Stimulated activated memory B cell treated with anti-CD40 and anti-IgM and Interleukin-4, amounts not matched to agents 10 μg/mL and 1 μg/mL and 100 μg/mL, for 72 hours (primary cell): ENCODE results near the gene SNCB.
"Not testable (repeated sequence)": the region's sequence is repeated elsewhere in the genome, so short reads cannot be mapped to it uniquely, and the experiment has no call there.

Source experiments
- ATAC-seq: fragments of 150-1000 bp; cut with Tn5 transposase; 2 replicates; pipeline ENCODE4 v1.10.0; 2021
- H3K27ac Mint-ChIP-seq: one replicate; pipeline ENCODE4 v1.8.0; 2022; ENCODE audit warnings: mild to moderate bottlenecking, mixed read lengths
- H3K27me3 Mint-ChIP-seq: one replicate; pipeline ENCODE4 v1.8.0; 2022; ENCODE audit warnings: mixed read lengths
- H3K36me3 Mint-ChIP-seq: one replicate; pipeline ENCODE4 v1.8.0; 2022; ENCODE audit warnings: mixed read lengths
- H3K4me1 Mint-ChIP-seq: one replicate; pipeline ENCODE4 v1.8.0; 2022; ENCODE audit warnings: mixed read lengths
- H3K4me3 Mint-ChIP-seq: one replicate; pipeline ENCODE4 v1.8.0; 2022; ENCODE audit warnings: mild to moderate bottlenecking, moderate library complexity, mixed read lengths
- H3K9me3 Mint-ChIP-seq: one replicate; pipeline ENCODE4 v1.8.0; 2022; ENCODE audit warnings: mixed read lengths

Gene SNCB

DNA sequence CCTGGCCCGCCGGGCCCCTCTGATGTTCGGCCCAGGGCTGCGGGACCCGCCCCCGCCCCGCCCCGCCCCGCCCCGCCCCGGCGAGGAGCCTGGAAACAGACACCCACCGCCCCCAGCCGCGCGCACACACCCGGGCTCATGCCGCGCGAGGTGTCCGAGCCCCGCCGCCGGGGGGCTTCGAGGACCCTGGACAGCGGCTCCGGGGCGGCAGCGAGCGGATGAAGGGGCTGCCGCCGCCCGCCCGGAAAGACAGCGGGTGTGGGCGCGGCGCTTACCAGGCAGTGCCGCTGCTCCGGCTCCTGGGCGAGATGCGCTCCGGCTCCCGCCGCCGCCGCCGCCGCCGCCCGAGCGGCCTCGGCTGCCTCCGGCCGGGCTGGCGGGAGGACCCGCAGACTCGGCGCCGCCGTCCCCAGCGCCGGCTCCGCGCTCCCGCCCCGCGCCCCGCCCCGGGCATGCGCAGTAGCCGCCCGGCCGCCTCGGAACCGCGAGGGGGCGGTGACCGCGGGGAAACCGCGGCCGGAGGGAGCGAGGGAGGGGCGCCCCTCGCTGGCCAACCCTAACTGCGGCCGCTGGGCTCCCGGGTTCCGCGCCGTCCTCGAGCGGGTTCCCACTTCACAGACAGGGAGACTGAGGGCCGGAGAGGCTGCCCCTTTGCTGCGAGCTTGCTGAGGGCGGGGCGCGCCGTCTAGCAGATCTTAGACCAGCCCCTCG lies 20.5 kb downstream of the SNCB start, which contains the start of gene GPRIN1:
TSS of gene GPRIN1 (minus strand) at position 433 of the 711 bp plus-strand sequence. CDS start 10,322 bp downstream, outside the sequence.
- H3K4me3 Mint-ChIP-seq, result peak within 1 kb of the TSS; percentile 92
- peak within 1 kb of the TSS; percentile 47 for H3K27ac Mint-ChIP-seq
- ATAC-seq, result peak; percentile 84

GRCh38 chr5:176608937-176609723 lies 21.2 kb downstream of the SNCB start:
- ATAC-seq, result peak; percentile 53
- Mint-ChIP-seq H3K4me3 (peak overlapping the region; percentile 92), H3K9me3 (no peaks in the 10 kb centered on the region), H3K36me3 (no peaks in the 10 kb centered on the region), H3K27ac (peak overlapping the region; percentile 47), H3K4me1 (peaks cover 11% of the 10 kb centered on the region), H3K27me3 (peaks cover 24% of the 10 kb centered on the region)

More for the DNA sequence above, 20.5 kb downstream of the SNCB start, which contains the start of gene GPRIN1:
- no peaks in the 10 kb centered on the region for H3K36me3 Mint-ChIP-seq
- H3K27me3 Mint-ChIP-seq, result peaks cover 27% of the 10 kb centered on the region
- no peaks in the 10 kb centered on the region for H3K9me3 Mint-ChIP-seq
- peaks cover 11% of the 10 kb centered on the region for H3K4me1 Mint-ChIP-seq

DNA sequence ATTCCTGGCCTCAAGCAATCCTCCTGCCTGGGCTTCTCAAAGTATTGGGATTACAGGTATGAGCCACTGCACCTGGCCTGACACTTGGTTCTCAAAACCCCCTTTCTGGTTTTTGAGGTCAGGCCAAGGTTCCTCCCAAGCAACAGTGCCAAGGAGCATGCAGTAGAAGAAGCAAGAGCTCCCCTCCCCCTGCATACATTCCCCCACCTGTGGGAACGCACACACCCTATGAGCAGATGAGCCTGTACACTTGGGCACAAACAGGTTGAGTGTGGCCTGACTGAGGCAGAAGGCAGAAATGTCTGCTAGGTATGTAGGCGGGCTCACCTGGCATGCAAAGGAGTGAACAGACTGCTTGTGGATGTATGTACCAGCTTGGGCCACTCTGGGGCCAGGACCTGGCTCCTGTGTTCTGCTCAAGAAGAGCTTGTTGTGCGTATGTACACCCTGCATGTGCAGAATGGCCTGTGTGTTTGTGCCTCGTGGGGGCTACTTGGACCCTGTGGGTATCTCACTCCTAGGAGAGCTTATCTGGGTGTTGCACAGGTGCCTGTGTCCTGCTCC lies 22.1 kb downstream of the SNCB start:
- Mint-ChIP-seq H3K27ac (no peak overlapping the region), H3K4me3 (peak overlapping the region; percentile 92), H3K36me3 (no peaks in the 10 kb centered on the region), H3K9me3 (no peaks in the 10 kb centered on the region), H3K4me1 (peaks cover 11% of the 10 kb centered on the region), H3K27me3 (peaks cover 16% of the 10 kb centered on the region)
- no peak for ATAC-seq

DNA sequence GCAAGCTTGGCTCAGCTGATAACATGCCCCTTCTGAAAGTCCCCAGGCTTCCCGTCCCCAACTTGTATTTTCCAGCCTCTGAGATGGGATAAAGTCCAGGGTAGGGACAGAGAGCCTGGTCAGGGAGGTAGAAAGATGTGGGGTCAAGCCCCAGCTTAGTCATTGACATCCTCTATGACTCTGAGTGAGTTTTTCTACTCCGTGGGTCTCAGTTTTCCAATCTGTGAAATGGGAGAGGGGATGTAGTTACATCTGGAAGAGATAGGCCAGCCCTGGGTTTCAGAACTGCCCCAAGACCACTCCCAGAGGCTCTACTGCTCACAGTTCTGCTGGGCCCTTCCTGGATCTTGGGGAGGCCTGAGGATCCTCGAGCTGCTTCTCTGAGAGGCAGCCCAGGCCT lies 23.5 kb downstream of the SNCB start:
- Mint-ChIP-seq H3K4me1 (peaks cover 11% of the 10 kb centered on the region), H3K27me3 (peaks cover 7% of the 10 kb centered on the region), H3K9me3 (no peaks in the 10 kb centered on the region), H3K4me3 (no peak overlapping the region), H3K27ac (no peak overlapping the region), H3K36me3 (no peaks in the 10 kb centered on the region)
- no peak for ATAC-seq

- H3K27me3 Mint-ChIP-seq, result no peaks in the 10 kb centered on the region
- no peak for ATAC-seq
- no peaks in the 10 kb centered on the region for H3K9me3 Mint-ChIP-seq
- H3K4me3 Mint-ChIP-seq, result no peak overlapping the region
- H3K27ac Mint-ChIP-seq, result no peak overlapping the region
- peaks cover 11% of the 10 kb centered on the region for H3K4me1 Mint-ChIP-seq
- no peaks in the 10 kb centered on the region for H3K36me3 Mint-ChIP-seq
Observed at GRCh38 chr5:176606032-176606431, 24.3 kb downstream of the SNCB start.

- Mint-ChIP-seq H3K27ac (no peak overlapping the region), H3K4me3 (no peak overlapping the region), H3K36me3 (peaks cover 6% of the 10 kb centered on the region), H3K4me1 (no peaks in the 10 kb centered on the region), H3K9me3 (no peaks in the 10 kb centered on the region), H3K27me3 (no peaks in the 10 kb centered on the region)
- ATAC-seq, result no peak
Observed at GRCh38 chr5:176603091-176603490, 27.2 kb downstream of the SNCB start.

GRCh38 chr5:176601901-176602482 lies 28.3 kb downstream of the SNCB start:
- peaks cover 6% of the 10 kb centered on the region for H3K36me3 Mint-ChIP-seq
- ATAC-seq, result no peak
- H3K27ac Mint-ChIP-seq, result no peak overlapping the region
- H3K27me3 Mint-ChIP-seq, result no peaks in the 10 kb centered on the region
- no peaks in the 10 kb centered on the region for H3K9me3 Mint-ChIP-seq
- H3K4me3 Mint-ChIP-seq, result no peak overlapping the region
- no peaks in the 10 kb centered on the region for H3K4me1 Mint-ChIP-seq

DNA sequence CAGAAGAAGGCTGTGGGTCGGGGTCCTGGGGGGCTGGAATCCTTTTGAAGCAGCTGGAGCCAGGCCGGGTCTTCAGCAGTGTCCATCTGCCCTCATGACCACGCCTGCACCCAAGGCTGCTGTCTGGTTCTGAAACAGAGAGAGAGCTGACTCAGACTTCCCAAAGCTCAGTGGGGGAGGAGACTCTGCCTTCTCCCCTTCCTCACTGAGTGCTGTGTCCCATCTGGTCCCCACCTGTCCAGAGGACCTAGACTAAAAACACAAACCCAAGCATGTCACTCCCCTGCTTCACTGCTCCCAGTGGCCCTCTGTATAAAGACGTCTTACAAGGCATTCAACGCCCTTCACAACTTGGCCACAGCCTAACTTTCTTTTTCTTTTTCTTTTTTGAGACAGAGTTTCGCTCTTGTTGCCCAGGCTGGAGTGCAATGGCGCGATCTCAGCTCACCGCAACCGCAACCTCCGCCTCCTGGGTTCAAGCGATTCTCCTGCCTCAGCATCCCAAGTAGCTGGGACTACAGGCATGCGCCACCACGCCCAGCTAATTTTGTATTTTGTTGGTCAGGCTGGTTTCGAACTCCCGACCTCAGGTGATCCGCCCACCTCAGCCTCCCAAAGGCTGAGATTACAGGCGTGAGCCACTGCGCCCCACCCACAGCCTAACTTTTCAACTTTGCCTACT lies 30.4 kb downstream of the SNCB start:
- H3K9me3 Mint-ChIP-seq, H3K27ac Mint-ChIP-seq, H3K27me3 Mint-ChIP-seq, H3K4me3 Mint-ChIP-seq, H3K4me1 Mint-ChIP-seq, ATAC-seq, H3K36me3 Mint-ChIP-seq: not testable (repeated sequence)

DNA sequence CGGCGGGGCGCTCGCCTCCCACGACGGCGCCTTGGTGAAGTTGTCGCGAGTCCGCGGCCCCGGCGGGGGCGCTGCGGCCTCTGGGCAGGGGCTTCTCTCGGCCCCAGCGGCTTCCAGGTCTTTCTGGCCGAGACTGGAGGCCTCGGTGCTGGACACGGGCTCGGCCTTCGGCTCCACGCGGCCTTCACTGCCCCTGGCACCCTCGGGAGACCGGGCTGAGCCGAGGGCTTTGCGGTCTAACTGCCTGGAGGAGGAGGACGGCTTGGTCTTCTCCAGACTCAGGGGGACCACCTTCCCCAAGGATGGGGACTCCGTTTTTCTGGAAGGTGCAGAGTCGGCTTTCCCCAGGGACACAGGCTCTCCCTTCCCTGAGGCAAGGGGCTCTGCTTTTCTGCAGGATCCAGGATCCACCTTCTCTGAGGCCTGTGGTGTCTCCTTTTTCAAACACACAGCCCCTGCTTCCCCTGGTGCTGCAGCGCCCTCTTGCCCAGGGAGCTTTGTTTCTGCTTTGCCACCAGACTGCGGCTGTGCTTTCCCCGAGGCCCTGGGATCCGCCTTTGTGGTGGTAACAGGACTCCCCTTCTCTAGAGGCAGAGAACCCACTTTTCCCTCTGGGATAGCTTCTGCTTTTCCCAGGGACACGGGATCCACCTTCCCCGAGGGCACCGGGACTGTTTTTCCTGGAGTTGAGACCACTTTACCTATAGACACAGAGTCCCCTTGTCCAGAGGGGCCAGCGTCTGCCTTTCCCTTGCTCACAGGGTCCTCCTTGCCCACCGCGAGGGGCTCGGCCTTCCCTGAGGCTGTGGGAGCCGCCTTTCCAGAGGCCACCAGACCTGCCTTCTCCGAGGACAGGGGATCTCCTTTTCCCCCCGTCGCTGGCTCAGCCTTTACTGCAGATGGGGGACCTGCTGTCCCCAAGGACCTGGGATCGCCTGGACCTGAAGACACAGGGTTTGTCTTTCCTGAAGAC lies 32.6 kb downstream of the SNCB start:
- no peaks in the 10 kb centered on the region for H3K9me3 Mint-ChIP-seq
- no peaks in the 10 kb centered on the region for H3K27me3 Mint-ChIP-seq
- no peak for ATAC-seq
- no peak overlapping the region for H3K27ac Mint-ChIP-seq
- no peaks in the 10 kb centered on the region for H3K4me1 Mint-ChIP-seq
- peak overlapping the region; percentile 18 for H3K4me3 Mint-ChIP-seq
- H3K36me3 Mint-ChIP-seq, result peaks cover 6% of the 10 kb centered on the region

DNA sequence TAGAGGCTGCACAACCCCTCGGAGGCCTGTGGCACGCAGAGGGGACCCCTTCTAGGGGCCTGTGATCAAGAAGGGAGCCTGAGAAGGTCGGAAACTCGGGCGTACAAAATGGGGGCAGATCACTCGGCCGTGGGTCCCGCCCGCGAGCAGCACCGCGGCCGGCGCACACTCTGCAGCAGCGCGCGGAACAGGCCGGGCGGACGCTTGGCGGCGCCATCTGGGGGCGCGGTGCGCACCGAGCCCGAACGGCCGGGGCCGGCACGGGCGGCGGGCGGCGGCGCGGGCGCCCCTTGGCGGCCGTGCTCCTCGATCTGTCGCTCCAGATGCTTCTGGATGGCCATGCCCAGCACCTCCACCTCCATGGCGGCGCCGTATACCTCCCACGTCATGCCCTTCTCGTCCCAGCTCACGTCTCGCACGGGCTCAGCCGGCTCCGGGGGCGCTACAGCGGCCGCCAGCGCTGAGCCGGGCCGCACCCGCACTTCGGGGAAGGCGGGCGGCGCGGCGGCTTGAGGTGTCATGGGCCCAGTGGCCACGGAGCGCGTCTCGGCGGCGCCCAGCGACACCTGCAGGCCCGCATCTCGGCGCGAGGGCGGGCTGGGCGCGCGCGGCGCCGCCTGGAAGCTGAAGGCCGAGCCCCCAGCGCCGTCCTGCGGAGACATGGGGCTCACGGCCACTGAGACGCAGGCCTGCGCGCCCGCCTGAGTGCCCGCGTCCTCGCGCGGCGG lies 33.5 kb downstream of the SNCB start:
- Mint-ChIP-seq H3K4me3 (peak overlapping the region; percentile 65), H3K27ac (no peak overlapping the region), H3K27me3 (no peaks in the 10 kb centered on the region), H3K9me3 (no peaks in the 10 kb centered on the region), H3K36me3 (peaks cover 6% of the 10 kb centered on the region), H3K4me1 (no peaks in the 10 kb centered on the region)
- ATAC-seq, result peak; percentile 82

DNA sequence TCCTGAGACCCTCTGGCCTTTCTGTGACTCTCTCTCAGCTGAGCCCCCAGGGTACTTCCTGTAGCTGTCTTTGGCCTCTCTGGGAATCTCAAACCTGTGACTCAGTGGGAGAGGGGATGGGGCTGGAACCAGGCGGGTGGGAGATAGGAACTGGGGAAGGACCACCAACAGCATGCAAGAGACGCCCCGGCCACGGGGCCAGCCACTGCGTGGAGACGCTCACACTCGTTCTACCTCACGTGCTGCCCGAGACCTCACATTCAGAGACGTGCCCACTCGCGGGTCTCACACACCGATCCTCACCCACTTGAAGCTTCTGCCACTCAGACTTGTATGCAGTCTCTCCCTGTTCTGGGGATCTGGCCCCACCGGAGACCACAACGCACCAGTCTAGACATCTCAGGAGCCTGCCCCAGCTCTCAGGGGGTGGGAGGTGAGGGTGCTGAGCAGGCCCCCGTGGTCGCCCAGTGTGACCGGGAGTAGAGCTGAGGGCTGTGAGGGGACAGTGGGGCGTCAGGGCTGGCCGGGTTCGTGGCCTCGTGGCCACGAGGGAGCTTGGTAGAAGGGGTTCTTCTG lies 34.2 kb downstream of the SNCB start:
- no peak overlapping the region for H3K27ac Mint-ChIP-seq
- peaks cover 6% of the 10 kb centered on the region for H3K36me3 Mint-ChIP-seq
- H3K27me3 Mint-ChIP-seq, result no peaks in the 10 kb centered on the region
- H3K4me3 Mint-ChIP-seq, result peak overlapping the region; percentile 65
- no peaks in the 10 kb centered on the region for H3K4me1 Mint-ChIP-seq
- no peaks in the 10 kb centered on the region for H3K9me3 Mint-ChIP-seq
- ATAC-seq, result no peak

DNA sequence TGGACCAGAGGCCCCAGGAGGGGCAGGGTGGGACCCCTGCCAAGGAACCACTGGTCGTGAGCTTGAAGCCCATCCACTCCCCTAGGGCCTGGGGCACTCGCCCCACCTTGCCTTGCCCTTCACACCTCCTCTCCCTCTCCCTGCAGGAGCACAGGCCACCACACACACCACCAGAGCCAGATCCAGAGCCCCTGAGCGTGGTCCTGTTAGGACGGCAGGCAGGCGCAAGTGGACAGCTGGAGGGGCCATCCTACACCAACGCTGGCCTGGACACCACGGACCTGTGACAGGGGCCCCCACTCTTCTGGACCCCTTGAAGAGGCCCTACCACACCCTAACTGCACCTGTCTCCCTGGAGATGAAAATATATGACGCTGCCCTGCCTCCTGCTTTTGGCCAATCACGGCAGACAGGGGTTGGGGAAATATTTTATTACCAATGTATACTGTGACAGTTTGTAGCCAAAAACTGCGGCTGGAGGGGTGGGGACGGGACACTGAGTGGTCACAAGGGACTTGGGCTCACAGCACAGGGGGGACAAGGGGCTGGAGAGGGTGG lies 34.9 kb downstream of the SNCB start:
- Mint-ChIP-seq H3K4me1 (no peaks in the 10 kb centered on the region), H3K4me3 (no peak overlapping the region), H3K27me3 (no peaks in the 10 kb centered on the region)

DNA sequence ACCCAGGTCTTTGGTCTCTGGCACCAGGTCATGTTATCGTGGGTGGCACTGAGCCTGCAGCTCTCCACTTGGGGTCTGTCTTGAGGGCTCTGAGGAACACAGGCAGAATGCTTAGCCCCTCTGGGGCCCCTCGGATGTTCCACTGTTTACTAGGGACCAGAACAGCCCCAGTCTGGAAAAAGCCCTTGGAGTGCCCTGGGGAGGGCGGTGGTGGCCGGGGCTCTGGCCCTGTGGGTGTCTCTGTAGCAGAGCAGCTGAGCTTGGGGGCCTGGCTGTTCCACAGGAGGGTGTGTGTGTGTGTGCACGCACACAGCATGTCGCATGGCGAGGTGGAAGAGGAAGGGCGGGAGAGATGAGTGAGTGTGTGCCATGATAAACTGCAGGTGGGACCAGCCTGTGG lies 35.8 kb downstream of the SNCB start:
- Mint-ChIP-seq H3K4me1 (no peaks in the 10 kb centered on the region), H3K36me3 (peaks cover 6% of the 10 kb centered on the region), H3K4me3 (no peak overlapping the region), H3K27me3 (no peaks in the 10 kb centered on the region), H3K9me3 (no peaks in the 10 kb centered on the region), H3K27ac (no peak overlapping the region)
- ATAC-seq, result no peak

More for the DNA sequence above, 34.9 kb downstream of the SNCB start:
- ATAC-seq, result no peak
- Mint-ChIP-seq H3K9me3 (no peaks in the 10 kb centered on the region), H3K36me3 (peaks cover 6% of the 10 kb centered on the region), H3K27ac (no peak overlapping the region)
